ENCODE measurements around the gene TMEM150C. TPM values are rescaled to one million over a fixed set of nuclear protein-coding genes. Genes with fewer than 3 reads are reported as not detected.

The TMEM150C gene
- polyA plus RNA-seq, 1 donor (not counting 4 experiments of a cell fraction or from before 2014, with no cell fraction given) = 0.07 TPM

DNA sequence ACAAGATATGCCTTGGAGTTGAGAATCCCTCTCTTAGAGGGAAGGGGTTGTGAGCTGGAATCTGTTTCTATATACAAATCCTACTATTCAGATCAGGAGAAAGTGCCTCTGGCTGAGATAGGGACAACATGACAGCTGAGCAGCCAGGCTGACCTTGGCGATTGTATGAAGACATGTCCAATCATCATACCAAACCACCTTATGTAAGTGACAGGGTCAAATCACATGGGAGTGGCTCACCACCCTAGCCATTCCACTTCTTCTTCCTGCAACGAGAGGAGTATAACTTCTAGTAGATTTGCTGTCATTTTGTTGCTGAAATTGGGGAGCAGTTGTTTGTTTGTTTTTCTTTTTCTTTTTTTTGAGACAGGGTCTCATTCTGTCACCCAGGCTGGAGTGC lies 48.3 kb upstream of the TMEM150C start:
- no peak for TF ChIP-seq EZH2 (IDR thresholded peaks at IDR 0.05; ENCODE audit: low read length)
- TF ChIP-seq, protein P1, sequence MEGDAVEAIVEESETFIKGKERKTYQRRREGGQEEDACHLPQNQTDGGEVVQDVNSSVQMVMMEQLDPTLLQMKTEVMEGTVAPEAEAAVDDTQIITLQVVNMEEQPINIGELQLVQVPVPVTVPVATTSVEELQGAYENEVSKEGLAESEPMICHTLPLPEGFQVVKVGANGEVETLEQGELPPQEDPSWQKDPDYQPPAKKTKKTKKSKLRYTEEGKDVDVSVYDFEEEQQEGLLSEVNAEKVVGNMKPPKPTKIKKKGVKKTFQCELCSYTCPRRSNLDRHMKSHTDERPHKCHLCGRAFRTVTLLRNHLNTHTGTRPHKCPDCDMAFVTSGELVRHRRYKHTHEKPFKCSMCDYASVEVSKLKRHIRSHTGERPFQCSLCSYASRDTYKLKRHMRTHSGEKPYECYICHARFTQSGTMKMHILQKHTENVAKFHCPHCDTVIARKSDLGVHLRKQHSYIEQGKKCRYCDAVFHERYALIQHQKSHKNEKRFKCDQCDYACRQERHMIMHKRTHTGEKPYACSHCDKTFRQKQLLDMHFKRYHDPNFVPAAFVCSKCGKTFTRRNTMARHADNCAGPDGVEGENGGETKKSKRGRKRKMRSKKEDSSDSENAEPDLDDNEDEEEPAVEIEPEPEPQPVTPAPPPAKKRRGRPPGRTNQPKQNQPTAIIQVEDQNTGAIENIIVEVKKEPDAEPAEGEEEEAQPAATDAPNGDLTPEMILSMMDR (optimal IDR thresholded peaks at IDR 0.05 in 1 of 3, IDR thresholded peaks at IDR 0.05 in 1 of 3, conservative IDR thresholded peaks at IDR 0.05 in 1 of 3; ENCODE audit: extremely low read depth in 1 of 3, insufficient read depth in 2 of 3, low read length in 3 of 3) = no peak
- no peak overlapping the region for H3K4me3 ChIP-seq (ENCODE audit: control insufficient read depth in 2 of 3, extremely low read depth in 1 of 3, insufficient read depth in 2 of 3, low read depth in 1 of 3, low read length in 3 of 3)
- peaks cover 3% of the 10 kb centered on the region for H3K27me3 ChIP-seq (ENCODE audit: control insufficient read depth, extremely low read depth, insufficient read depth, low read length)
- H3K9ac ChIP-seq (ENCODE audit: control insufficient read depth, extremely low read depth, insufficient read depth, low read length) = no peak overlapping the region
- H3K27ac ChIP-seq (ENCODE audit: control insufficient read depth, insufficient read depth, low read length) = no peak overlapping the region
- dilution Hi-C loops (cut with MboI; ENCODE audit: extremely low pct_ligation_motif_present, low sequenced_read_pairs) = no loop called here
- H3K4me2 ChIP-seq (ENCODE audit: control insufficient read depth, extremely low read depth, insufficient read depth, low read depth, low read length) = no peak overlapping the region
- no peaks in the 10 kb centered on the region for H3K79me2 ChIP-seq (ENCODE audit: control insufficient read depth, insufficient read depth, low read length)
- H4K20me1 ChIP-seq (ENCODE audit: control insufficient read depth, extremely low read depth, insufficient read depth, low read length) = no peaks in the 10 kb centered on the region
- DNase-seq (ENCODE audit: low read depth, low spot score) (no peak), FAIRE-seq (no peak)
- no peaks in the 10 kb centered on the region for H3K36me3 ChIP-seq (ENCODE audit: control insufficient read depth in 2 of 2, extremely low read depth in 1 of 2, insufficient read depth in 2 of 2, low read length in 2 of 2)
- no peaks in the 10 kb centered on the region for H3K9me1 ChIP-seq (ENCODE audit: control insufficient read depth, extremely low read depth, insufficient read depth, low read length)
- H2AFZ ChIP-seq (ENCODE audit: control insufficient read depth, low read length) = no peak overlapping the region
- no peaks in the 10 kb centered on the region for H3K4me1 ChIP-seq (ENCODE audit: control insufficient read depth, extremely low read depth, insufficient read depth, low read length)
- no peaks in the 10 kb centered on the region for H3K9me3 ChIP-seq (ENCODE audit: control insufficient read depth, low read depth, low read length)

DNA sequence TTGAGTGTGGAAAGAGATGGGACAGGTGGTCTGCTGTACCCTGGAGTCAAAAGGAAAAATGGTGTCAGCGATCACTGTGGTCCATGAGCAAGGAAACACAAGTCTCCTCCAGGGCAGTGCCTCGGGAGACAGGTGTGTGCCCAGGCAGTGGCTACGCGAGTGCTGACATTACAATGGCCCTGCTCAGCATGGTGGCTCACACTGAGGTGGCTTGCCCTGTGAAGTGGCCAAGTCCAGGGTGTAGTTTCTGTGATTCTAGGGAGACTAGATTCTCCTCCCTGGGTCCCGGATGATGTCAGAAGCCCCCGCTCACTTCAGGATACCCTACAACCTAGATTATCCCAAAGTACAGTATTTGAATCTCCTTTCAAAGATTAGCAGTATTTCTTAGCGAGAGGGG lies 44.8 kb upstream of the TMEM150C start:
- FAIRE-seq (no peak), DNase-seq (ENCODE audit: low read depth, low spot score) (no peak)
- H4K20me1 ChIP-seq (ENCODE audit: control insufficient read depth, extremely low read depth, insufficient read depth, low read length) = no peaks in the 10 kb centered on the region
- H3K9ac ChIP-seq (ENCODE audit: control insufficient read depth, extremely low read depth, insufficient read depth, low read length) = no peak overlapping the region
- H3K4me3 ChIP-seq (ENCODE audit: control insufficient read depth in 2 of 3, extremely low read depth in 1 of 3, insufficient read depth in 2 of 3, low read depth in 1 of 3, low read length in 3 of 3) = no peak overlapping the region
- H2AFZ ChIP-seq (ENCODE audit: control insufficient read depth, low read length) = no peak overlapping the region
- dilution Hi-C loops (cut with MboI; ENCODE audit: extremely low pct_ligation_motif_present, low sequenced_read_pairs) = no loop called here
- TF ChIP-seq, protein P1 (optimal IDR thresholded peaks at IDR 0.05 in 1 of 3, IDR thresholded peaks at IDR 0.05 in 1 of 3, conservative IDR thresholded peaks at IDR 0.05 in 1 of 3; ENCODE audit: extremely low read depth in 1 of 3, insufficient read depth in 2 of 3, low read length in 3 of 3) = no peak
- TF ChIP-seq EZH2 (IDR thresholded peaks at IDR 0.05; ENCODE audit: low read length) = no peak
- no peak overlapping the region for H3K27ac ChIP-seq (ENCODE audit: control insufficient read depth, insufficient read depth, low read length)
- no peaks in the 10 kb centered on the region for H3K27me3 ChIP-seq (ENCODE audit: control insufficient read depth, extremely low read depth, insufficient read depth, low read length)
- H3K4me1 ChIP-seq (ENCODE audit: control insufficient read depth, extremely low read depth, insufficient read depth, low read length) = no peaks in the 10 kb centered on the region
- no peaks in the 10 kb centered on the region for H3K9me1 ChIP-seq (ENCODE audit: control insufficient read depth, extremely low read depth, insufficient read depth, low read length)
- no peaks in the 10 kb centered on the region for H3K79me2 ChIP-seq (ENCODE audit: control insufficient read depth, insufficient read depth, low read length)
- no peak overlapping the region for H3K4me2 ChIP-seq (ENCODE audit: control insufficient read depth, extremely low read depth, insufficient read depth, low read depth, low read length)
- H3K36me3 ChIP-seq (ENCODE audit: control insufficient read depth in 2 of 2, extremely low read depth in 1 of 2, insufficient read depth in 2 of 2, low read length in 2 of 2) = no peaks in the 10 kb centered on the region
- no peaks in the 10 kb centered on the region for H3K9me3 ChIP-seq (ENCODE audit: control insufficient read depth, low read depth, low read length)
